ENCODE measurements around the gene GNAQ. TPM values are rescaled to one million over a fixed set of nuclear protein-coding genes. Genes with fewer than 3 reads are reported as not detected.
A peak's percentile ranks its signal among the peaks of the same experiment; 100 is the strongest.
"Not testable (repeated sequence)": the region's sequence is repeated elsewhere in the genome, so short reads cannot be mapped to it uniquely, and the experiment has no call there.

Gene GNAQ
- total RNA-seq, 1 donor from 2014 or later = 172 TPM

DNA sequence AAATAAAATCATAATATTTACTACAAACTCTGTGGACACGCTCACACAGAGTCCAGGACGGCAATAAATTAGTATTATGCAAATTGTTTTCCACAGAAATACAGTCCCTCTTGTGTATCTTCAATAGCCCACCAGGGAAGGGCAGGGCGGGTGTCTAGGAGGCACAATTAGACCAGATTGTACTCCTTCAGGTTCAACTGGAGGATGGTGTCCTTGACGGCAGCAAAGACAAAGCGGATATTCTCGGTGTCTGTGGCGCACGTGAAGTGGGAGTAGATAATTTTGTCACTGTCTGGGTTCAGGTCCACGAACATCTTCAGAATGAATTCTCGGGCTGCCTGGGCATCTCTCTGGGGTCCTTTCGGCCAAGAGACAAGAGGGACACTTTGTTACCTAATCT lies 310.5 kb downstream of the GNAQ start:
- not testable (repeated sequence) for FAIRE-seq; DNase-seq (ENCODE audit: low spot score in 2 of 2)

DNA sequence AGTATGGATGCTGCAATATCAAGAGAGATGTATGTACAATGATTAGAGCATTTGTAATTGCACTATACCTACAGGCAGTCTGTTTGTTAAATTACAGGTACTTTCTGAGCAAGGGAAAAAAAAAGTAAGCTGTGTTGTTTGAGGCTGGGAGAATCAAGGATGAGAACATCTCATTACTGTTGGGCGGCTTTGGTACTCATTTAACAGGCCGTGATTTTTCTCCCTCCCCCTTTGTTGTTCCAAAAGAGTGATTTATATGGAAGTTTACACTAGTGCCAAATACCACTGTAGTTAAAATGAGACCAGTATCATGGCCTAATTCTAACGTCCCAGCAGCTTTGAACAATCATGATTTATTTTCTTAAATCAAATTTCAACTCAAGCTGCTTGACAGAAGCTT lies 312.3 kb downstream of the GNAQ start:
- FAIRE-seq = no peak
- DNase-seq (ENCODE audit: low spot score in 2 of 2) = no peak

DNA sequence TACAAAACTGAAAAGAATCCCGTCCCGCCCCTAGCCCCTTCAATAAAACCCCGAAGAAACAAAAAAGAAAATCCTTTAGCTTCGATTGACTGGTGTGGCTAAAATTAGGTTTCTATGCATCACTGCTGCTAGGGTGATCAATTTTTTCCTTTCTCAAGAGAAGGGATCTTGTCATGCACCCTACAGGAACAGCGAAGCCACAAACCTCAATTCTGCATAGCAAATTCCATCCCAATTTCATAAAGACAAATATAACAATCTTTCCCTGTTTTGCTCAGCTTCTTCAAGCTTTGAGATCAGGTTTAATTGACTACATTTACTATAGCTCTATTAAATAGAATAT lies 313.3 kb downstream of the GNAQ start:
- DNase-seq (ENCODE audit: low spot score in 2 of 2) = not testable (repeated sequence)

DNA sequence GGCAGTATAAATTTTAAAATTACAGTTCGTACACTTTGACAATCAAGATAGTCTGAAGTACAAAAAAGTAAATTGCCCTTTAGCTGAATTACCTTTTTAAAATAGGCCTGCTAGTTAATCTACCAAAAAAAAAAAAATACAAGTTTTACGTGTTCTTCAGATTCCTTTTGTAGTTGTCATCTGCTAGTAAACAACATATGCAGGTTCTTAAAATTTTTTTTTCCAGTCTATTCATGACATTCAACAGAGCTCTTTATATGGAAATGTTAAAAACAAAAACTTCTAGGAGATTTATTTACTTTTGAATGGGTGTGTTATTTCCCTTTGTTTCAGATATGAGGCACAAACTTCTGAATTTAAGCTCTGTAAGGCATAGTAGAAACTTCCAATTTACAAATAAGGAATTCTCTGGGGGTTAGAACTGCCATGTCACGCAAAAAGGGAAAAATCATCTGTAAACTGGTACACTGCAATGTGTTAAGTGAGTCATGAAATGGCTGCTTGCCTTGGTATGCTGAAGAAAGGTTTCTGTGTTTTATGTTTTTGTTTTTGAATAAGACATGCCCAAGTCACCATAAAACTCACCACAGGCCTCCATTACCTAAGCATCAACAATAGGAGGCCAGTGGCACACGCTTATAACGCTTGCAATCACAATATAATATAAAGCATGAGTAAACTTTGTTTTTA lies 313.9 kb downstream of the GNAQ start:
- FAIRE-seq = peak; percentile 28
- DNase-seq (ENCODE audit: low spot score in 2 of 2) = not testable (repeated sequence)

More for the DNA sequence above, 313.3 kb downstream of the GNAQ start:
- not testable (repeated sequence) for FAIRE-seq

DNA sequence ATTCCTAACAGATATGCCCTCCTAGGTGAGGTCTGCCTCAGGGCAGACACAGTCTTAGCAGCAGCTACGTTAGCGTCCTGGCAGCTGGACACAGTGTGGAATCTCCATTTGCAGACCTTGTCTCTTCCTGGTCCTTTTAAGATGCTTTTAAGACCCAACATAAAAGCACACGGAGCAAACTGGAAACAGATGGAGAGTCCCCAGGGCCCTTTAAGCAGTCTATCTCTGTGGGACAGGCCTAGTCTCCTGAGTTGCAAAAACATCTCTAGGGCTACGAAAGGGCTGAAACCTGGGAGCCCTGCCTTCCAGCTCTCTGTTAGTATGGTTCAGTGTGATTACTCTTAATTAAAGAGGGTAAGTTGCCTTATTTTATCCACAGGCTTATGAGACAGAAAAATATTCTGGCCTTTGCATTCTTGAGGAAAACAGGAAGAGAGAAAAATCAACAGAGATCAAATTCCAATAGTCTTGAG lies 317.5 kb downstream of the GNAQ start:
- DNase-seq (ENCODE audit: low spot score in 2 of 2) (no peak), FAIRE-seq (no peak)

DNA sequence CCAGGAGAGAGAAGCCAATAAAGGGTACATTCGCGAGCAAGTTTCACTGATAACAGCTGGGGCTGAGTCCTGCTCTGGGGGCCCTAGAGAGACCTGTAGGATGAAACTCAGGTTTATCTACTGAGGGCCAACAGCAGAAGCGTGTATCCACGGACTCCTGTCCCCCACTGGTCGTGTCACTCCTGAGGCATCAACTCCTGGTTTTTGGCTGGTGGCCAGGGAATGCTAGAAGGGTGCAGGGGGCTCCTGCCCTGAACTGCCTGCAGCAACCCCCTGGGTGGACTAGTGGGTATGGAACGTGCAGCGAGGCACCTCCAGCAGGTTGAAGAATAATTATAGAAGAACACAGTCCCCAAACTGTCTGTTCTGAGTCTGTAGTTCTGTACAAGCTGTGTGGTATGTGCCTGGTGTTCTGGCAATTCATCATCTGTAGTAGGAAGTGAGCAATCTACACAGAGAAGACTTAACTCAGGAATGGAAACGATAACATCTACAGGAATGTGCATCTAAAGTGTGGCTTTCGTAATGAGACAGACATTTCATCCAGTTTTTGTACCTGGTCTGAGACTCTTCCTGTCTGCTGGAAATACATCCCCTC lies 319.0 kb downstream of the GNAQ start:
- FAIRE-seq (no peak), DNase-seq (ENCODE audit: low spot score in 2 of 2) (no peak)

DNA sequence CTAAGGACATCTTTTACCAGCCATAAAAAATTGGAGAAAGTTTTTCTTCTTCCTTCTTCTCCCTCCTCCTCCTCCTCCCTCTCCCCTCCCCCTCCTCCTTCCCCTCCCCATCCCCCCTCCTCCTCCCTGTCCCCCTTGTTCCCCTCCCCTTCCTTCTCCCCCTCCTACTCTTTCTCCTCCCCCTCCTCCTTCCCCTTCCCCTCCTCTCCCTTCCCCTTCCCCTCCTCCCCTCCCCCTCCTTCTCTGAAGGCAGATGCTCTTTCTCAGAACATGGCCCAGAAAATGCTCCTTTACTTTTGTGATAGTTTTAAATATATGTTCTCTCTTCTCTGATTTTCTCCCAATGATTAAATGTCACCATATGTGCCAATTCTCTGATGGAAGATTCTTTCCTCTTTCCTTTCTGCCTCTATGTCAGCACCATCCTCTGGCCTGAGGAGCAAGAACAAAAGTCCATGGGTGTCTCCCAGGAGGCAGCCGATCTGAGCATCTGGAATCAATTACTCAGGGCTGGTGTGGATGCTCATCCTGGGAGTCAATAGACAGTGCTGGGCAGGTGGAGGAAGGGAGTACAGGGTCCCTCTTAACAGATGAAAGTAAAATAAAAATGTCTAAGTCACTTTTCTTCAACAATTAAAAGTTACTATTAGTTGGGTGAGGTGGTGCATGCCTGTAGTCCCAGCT lies 320.5 kb downstream of the GNAQ start:
- FAIRE-seq = no peak
- no peak for DNase-seq (ENCODE audit: low spot score in 2 of 2)

DNA sequence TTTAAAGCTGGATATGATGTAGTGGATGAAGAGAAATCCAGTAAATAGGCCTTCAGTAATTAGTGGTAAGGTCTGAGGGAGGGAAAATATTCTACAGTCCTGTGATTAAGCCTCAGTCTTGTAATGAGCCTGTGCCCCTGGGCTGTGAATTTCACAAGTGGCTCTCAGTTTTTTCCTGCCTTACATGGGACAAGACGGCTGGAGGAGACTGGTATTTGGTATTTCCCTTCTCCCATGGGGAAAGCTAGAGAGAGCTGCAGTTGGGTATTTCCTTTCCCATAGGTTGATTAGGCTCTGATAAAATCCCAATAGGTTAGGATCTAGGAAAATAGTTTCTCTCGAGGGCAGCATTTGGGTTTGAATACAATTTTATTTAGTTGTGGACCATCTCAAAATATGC lies 321.3 kb downstream of the GNAQ start:
- DNase-seq (ENCODE audit: low spot score in 2 of 2) (no peak), FAIRE-seq (no peak)

DNA sequence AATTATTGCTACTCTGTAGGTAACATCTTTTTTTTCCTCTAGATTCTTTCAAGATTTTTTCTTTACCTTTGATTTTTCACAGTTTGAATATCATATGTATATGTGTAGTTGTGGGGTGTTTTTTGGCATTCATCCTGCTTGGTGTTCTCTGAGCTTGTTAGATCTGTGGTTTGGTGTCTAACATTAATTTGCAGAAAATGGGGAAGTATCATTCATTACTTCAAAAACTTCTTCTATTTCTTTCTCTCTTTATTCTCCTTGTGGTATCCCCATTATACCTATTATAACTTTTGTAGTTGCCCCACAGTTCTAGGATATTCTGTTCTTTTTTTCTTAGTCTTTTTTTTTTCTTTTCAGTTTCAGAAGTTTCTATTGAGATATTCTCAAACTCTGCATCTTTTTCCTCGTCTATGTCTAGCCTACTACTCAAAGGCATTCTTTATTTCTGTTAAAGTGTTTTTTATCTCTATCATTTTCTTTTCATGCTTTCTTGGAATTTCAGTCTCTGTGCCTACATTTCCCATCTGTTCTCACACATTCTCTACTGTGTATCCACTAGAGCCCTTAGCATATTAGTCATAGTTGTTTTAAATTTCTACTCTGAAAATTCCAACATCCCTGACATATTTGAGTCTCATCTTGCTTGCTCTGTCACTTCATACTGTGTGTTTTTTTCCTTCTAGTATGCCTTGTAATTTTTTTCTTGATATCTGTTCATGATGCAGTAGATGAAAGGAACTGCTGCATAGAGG lies 323.4 kb downstream of the GNAQ start:
- DNase-seq (ENCODE audit: low spot score in 2 of 2) = no peak
- no peak for FAIRE-seq

DNA sequence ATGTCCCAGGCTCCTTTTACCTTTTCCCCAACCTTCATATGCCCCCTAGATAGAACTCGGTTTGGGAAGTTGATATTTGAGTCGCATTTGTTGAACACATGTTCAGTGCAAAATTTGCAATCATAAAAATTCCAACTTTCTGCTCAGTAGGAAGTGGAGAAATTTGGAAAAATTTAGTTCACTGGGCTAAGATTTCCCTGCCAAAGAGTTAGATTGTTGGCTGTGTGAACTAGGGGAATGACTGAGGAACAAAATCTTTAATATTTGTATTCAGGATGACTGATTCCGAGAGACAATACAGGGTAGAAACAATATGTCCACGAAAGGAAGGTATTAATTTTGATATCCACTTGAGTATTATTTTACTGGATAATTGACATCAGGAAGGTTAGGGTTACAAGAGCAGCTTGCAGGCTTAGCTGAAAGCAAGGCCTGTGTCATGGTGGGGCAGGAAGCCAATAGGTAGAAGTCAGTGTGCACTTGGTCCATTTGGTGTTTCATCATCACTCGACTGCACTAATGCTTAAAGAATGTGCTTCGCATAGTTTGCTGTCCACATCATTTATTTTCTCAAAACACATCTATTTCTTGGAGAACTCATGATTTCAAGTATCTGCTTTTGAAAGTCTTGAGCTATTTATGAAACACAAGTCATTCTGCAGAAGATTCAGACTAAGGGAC lies 324.1 kb downstream of the GNAQ start:
- DNase-seq (ENCODE audit: low spot score in 2 of 2) = no peak
- FAIRE-seq = no peak

DNA sequence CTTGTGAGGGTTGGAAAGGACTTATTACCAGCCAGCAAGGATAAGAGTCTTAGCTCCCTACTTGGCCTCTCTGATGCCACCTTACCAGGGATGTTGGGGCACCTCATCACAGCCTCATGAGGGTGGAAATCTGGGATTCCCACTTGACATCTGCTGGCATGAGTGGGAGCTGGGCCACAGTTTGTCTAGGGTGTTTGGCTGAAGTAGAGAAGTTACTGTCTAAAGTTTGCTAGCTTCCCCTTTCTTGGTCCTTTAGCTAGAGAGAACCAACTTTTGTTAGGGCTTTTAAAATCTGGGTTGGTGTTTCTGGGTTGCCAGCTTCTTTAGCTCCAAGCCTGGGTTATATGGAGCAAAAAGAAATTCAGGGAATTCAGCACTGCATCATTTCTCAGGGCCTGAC lies 326.0 kb downstream of the GNAQ start:
- no peak for DNase-seq (ENCODE audit: low spot score in 2 of 2)
- no peak for FAIRE-seq

DNA sequence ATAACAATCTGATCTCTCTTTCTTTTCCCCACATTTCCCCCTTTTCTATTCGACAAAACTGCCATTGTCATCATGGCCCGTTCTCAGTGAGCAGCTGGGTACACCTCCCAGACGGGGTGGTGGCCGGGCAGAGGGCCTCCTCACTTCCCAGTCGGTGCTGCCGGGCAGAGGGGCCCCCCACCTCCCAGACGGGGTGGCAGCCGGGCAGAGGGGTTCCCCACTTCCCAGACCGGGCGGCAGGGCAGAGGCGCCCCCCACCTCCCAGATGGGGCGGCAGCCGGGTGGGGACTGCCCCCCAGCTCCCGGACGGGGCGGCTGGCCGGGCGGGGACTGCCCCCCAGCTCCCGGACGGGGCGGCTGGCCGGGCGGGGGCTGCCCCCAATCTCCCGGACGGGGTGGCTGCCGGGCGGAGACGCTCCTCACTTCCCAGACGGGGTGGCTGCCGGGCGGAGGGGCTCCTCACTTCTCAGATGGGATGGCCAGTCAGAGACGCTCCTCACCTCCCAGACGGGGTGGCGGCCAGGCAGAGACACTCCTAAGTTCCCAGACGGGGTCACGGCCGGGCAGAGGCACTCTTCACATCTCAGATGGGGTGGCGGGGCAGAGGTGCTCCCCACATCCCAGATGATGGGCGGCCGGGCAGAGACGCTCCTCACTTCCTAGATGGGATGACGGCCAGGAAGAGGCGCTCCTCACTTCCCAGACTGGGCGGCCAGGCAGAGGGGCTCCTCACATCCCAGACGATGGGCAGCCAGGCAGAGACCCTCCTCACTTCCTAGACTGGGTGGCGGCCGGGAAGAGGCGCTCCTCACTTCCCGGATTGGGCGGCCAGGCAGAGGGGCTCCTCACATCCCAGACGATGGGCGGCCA lies 328.9 kb downstream of the GNAQ start:
- not testable (repeated sequence) for DNase-seq (ENCODE audit: low spot score in 2 of 2); FAIRE-seq

DNA sequence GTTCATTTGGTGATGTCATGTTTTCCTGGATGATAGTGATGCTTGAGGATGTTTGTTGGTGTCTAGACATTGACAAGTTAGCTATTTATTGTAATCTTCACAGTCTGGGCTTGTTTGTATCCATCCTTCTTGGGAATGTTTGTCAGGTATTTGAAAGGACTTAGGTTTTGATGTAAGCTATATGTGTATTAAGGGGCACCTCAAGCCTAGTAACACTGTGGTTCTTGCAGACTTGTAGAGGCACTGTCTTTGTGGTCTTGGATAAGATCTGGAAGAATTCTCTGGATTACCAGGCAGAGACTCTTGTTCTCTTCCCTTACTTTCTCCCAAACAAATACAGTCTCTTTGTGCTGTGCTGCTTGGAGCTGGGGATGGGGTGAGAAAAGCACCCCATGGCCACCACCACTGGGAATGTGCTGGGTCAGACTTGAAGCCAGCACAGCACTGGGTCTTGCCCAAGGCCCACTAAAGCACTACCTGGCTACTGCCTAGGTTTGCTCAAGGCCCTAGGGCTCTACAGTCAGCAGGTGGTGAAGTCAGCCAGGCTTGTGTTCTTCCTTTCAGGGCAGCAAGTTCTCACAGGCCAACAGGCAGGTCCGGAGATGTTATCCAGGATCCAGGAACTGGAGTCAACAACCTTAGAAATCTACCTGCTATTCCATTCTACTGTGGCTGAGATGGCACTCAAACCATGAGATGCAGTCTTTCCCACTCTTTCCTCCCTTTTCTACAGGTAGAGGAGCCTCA lies 334.2 kb downstream of the GNAQ start:
- DNase-seq (ENCODE audit: low spot score in 2 of 2) (no peak), FAIRE-seq (no peak)

DNA sequence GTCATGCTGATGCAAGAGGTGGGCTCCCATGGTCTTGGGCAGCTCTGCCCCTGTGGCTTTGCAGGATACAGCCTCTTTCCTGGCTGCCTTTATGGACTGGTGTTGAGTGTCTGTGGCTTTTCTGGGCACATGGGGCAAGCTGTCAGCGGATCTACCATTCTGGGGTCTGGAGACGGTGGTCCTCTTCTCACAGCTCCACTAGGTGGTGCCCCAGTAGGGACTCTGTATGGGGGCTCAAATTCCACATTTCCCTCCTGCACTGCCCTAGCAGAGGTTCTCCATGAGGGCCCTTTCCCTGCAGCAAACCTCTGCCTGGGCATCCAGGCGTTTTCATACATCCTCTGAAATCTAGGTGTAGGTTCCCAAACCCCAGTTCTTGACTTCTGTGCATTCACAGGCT lies 340.9 kb downstream of the GNAQ start:
- FAIRE-seq; DNase-seq (ENCODE audit: low spot score in 2 of 2): not testable (repeated sequence)

DNA sequence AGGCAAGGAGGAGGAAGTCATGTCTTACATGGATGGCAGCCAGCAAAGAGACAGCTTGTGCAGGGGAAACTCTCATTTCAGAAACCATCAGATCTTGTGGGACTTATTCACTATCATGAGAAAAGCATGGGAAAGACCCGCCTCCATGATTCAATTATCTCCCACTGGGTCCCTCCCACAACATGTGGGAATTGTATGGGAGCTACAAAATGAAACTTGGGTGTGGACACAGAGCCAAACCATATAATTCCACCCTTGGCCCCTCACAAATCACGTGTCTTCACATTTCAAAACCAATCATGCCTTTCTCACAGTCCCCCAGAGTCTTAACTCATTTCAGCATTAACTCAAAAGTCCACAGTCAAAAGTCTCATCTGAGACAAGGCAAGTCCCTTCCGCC lies 341.5 kb downstream of the GNAQ start:
- not testable (repeated sequence) for FAIRE-seq; DNase-seq (ENCODE audit: low spot score in 2 of 2)

DNA sequence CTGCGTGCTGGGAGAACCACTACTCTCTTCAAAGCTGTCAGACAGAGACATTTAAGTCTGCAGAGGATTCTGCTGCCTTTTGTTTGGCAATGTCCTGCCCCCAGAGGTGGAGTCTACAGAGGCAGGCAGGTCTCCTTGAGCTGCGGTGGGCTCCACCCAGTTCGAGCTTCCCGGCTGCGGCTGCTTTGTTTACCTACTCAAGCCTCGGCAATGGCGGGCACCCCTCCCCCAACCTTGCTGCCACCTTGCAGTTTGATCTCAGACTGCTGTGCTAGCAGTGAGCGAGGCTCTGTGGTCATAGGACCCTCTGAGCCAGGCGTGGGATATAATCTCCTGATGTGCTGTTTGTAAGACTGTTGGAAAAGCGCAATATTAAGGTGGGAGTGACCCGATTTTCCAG lies 343.9 kb downstream of the GNAQ start:
- not testable (repeated sequence) for FAIRE-seq

DNA sequence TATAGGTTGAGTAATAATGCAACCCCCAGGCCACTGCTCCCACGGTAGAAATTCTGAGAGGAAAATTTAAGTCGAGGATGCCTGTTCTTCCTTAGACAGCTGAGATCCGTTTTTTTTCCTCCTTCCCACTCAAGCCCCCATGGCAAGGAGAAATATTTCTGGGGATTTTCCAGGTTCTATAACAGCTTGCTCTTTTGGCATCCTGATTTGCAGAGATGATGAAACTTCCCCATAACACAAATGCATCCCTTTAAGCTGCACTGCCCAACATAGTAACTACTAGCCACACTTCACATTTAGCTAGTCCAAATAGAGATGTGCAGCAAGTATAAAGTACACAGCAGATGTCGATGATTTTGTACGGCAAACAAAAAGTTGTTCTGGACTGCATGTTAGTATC lies 351.0 kb downstream of the GNAQ start:
- DNase-seq (ENCODE audit: low spot score in 2 of 2) = no peak
- FAIRE-seq = no peak

More for the DNA sequence above, 343.9 kb downstream of the GNAQ start:
- not testable (repeated sequence) for DNase-seq (ENCODE audit: low spot score in 2 of 2)

DNA sequence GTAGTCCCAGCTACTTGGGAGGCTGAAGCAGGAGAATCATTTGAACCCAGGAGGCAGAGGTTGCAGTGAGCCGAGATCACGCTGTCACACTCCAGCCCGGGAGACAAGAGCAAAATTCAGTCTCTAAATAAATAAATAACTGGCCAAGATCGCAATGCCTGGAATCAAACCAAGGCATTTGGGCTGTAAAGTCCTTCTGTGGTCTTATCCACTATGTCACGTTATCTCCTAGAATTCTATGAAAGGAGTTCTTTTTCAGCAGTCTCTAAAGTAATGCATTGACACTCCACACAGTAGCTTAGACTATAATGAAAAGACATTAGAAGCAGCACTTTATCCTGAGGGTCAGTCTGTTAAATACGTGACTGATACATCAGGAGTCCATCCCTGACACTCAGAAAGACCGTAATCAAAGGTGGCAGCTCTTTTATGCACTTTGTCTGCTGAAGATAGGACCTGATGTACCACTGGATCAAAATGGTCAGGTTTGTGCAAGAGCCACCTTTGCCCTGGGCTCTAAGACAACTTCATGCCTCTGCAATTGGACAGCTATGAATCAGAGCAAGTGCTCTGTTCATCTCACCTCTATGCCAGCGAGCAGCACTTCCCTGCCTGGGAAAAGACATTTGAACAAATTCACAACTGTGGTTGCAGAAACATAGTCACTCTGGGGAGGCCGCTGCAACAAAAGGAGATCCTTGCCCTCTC lies 351.8 kb downstream of the GNAQ start:
- DNase-seq (ENCODE audit: low spot score in 2 of 2) (no peak), FAIRE-seq (no peak)
